Measurements from ENCODE around the gene LDLRAP1.
"Not testable (repeated sequence)": the region's sequence is repeated elsewhere in the genome, so short reads cannot be mapped to it uniquely, and the experiment has no call there.

LDLRAP1 gene

GRCh38 chr1:25504706-25505595 lies 38.5 kb upstream of the LDLRAP1 start:
- peak overlapping the region; percentile 59 for H3K27ac ChIP-seq
- no peak for TF ChIP-seq CTCF (conservative IDR thresholded peaks at IDR 0.05)

- H3K27ac ChIP-seq: peak overlapping the region; percentile 59
- TF ChIP-seq CTCF (conservative IDR thresholded peaks at IDR 0.05): no peak
These were observed 37.6 kb upstream of the LDLRAP1 start for GRCh38 chr1:25505656-25506385.

GRCh38 chr1:25506566-25507463 lies 36.6 kb upstream of the LDLRAP1 start:
- H3K27ac ChIP-seq: not testable (repeated sequence)

- no peak for TF ChIP-seq CTCF (conservative IDR thresholded peaks at IDR 0.05)
- H3K27ac ChIP-seq: no peak overlapping the region
These were observed 29.7 kb upstream of the LDLRAP1 start for GRCh38 chr1:25513666-25514065.

GRCh38 chr1:25515033-25515432 lies 28.4 kb upstream of the LDLRAP1 start:
- no peak overlapping the region for H3K27ac ChIP-seq
- no peak for TF ChIP-seq CTCF (conservative IDR thresholded peaks at IDR 0.05)

GRCh38 chr1:25516686-25517085 lies 26.7 kb upstream of the LDLRAP1 start:
- no peak overlapping the region for H3K27ac ChIP-seq

More at GRCh38 chr1:25516686-25517085, 26.7 kb upstream of the LDLRAP1 start:
- no peak for TF ChIP-seq CTCF (conservative IDR thresholded peaks at IDR 0.05)

Data from VCaP (cell line).